ENCODE measurements around the gene SUGT1.

- TF ChIP-seq CTCF (IDR thresholded peaks at IDR 0.05; ENCODE audit: borderline replicate concordance, extremely low read depth, low read length, poor library complexity, severe bottlenecking) (no peak), EZH2 (IDR thresholded peaks at IDR 0.05; ENCODE audit: borderline replicate concordance, low read depth, low read length, severe bottlenecking) (no peak)
These were observed 13.8 kb upstream of the SUGT1 start for GRCh38 chr13:52638666-52639328.

Measured in DND-41 (cell line).